ENCODE measurements around the gene IL4R.

GRCh38 chr16:27387724-27388123 is 74.0 kb downstream of the IL4R start:
- TF ChIP-seq CTCF (conservative IDR thresholded peaks at IDR 0.05; ENCODE audit: low read length) (no peak), EZH2phosphoT487 (IDR thresholded peaks at IDR 0.05; ENCODE audit: borderline replicate concordance, low read depth, low read length) (no peak)

Measured in OCI-LY7 (cell line).